DMS53 (cell line): ENCODE results near the gene LYVE1.
"Not testable (repeated sequence)": the region's sequence is repeated elsewhere in the genome, so short reads cannot be mapped to it uniquely, and the experiment has no call there.

Source experiments
- DNase-seq: peaks from one replicate; lab custom pipeline; 2025; lab: John Stamatoyannopoulos, UW

The LYVE1 gene, protein sequence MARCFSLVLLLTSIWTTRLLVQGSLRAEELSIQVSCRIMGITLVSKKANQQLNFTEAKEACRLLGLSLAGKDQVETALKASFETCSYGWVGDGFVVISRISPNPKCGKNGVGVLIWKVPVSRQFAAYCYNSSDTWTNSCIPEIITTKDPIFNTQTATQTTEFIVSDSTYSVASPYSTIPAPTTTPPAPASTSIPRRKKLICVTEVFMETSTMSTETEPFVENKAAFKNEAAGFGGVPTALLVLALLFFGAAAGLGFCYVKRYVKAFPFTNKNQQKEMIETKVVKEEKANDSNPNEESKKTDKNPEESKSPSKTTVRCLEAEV

GRCh38 chr11:10568486-10568941, at the start of gene LYVE1:
TSS of gene LYVE1 (minus strand) at chr11:10568665. CDS start at chr11:10568532, 133 bp downstream.
- DNase-seq = no peak

GRCh38 chr11:10617551-10617950, 49.1 kb upstream of the LYVE1 start:
- DNase-seq = no peak

GRCh38 chr11:10611979-10612862, 43.8 kb upstream of the LYVE1 start:
- DNase-seq = no peak

DNA sequence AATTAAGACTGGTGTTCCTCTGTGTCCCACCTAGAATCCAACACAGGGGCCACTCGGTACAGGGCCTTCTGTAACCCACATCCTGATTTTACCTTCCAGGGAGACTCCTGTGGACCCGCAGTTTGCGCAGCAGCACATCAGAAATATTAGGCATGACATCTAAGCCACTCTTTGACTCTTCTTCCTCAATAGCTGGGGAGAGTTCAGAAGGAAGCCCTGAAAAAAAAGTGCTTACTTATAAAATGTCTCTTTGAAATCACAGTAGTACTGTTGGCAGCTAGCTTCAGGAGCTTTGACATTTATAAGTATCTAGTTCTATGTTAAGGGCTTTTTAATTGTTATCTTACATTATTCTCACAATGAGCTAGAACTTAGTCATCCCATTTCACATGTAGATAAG, 41.2 kb upstream of the LYVE1 start:
- no peak for DNase-seq

DNA sequence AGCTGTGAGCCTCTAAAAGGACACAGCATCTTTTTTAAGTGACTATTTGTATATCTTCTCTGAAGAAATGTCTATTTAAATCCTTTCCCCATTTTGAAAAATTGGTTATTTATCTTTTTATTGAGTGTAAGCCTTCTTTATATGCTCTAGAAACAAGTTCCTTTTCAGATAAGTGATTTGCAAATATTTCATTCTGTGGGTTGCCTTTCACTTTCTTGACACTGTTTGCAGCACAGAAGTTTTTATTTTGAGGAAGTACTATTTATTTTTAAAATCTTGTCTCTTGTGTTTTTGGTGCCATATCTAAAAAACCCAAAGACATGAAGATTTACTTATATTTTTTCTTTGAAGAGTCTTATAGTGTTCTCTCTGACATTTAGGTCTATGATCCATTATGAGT, 40.1 kb upstream of the LYVE1 start:
- no peak for DNase-seq

GRCh38 chr11:10607462-10608132, 39.1 kb upstream of the LYVE1 start:
- DNase-seq = no peak

DNA sequence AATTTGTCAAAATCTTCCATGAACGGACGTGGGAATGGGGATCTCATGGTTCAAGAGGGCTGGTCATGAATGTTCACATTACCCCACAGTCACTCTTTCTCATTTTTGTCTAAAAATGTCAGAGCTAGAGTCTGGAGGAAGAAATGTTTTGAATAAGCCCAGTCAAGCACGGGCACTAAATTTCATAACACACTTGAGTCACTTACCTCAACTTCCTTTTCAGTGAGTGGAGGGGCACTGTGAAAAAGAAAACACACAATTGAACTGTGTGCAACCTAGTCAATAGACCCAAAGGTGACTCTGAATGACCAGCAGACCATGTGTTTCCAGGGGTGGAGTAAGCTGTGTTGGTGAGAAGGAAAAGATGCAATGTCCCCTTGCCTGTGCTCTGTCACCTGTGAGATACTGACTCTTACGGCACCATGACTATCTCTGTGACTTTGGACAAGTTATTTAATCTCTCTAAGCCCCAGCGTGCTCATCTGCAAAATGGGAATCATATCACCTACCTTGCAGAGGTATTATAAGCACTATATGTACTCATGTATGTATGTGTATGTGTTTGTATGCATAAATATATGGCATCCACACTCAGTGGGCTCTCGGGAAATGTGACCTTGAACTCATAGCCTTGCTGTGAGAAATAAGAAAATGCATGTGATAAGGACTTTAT, 38.2 kb upstream of the LYVE1 start:
- DNase-seq = no peak

GRCh38 chr11:10605941-10606381, 37.5 kb upstream of the LYVE1 start:
- DNase-seq = no peak

DNA sequence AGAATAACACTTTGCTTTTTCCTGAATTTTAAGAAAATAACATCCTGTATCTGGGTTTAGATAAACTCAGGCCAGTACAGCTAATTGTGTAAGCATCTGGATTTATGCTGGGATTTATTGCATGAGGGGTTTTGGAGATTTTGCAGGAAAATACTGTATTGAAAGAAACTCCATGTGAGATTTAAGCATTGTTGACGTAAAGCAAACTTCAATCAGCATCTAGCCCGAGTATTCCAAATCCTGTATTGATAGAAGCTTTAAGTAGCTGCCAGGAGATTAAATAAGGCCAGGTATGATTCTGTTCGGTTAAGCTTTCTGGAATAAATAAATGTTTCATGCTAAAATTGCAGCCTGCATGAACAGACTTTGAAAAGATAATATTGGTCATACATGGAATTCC, 36.3 kb upstream of the LYVE1 start:
- no peak for DNase-seq

GRCh38 chr11:10604340-10604748, 35.9 kb upstream of the LYVE1 start:
- no peak for DNase-seq

- no peak for DNase-seq
Measured at GRCh38 chr11:10603721-10604297, 35.3 kb upstream of the LYVE1 start.

DNA sequence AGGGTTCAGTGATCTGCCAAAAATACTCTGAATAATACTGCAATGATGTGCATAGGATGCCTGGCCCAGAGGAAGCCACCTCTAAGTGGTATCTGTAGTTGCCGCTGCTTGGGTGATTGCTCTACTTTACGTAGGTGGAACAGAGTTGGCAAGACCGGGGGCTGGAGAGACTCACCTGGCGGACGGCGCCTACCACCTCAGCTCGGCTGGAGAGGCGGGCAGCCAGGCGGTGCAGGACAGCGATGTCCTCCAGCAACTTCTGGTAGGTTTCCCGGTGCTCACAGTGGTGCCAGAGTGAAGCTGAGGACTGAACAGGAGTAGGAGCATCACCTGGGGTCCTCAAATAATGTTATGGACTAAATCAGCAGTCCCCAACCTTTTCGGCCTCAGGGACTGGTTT, 34.5 kb upstream of the LYVE1 start:
- DNase-seq = no peak

DNA sequence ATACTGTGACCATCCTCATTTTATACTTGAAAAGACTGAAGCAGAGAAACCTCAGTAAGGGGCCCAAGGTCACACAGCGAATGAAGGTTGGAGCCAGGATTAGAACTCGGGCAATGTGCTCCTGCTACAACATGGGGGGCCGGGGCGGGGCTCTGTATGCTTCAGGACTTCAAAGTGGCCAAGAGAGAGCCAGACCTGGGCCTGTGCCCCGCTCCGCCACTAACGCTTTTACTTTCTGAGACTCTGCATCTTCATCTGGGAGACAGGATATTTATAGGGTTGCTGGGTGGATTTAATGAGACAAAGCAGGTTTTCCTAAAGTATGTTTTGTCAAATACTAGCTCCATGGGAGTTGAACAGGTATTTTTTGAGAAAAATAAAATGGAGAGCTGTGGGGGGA, 33.9 kb upstream of the LYVE1 start:
- DNase-seq = no peak

- DNase-seq = peak; percentile 21
Measured at GRCh38 chr11:10601837-10602236, 33.4 kb upstream of the LYVE1 start.

DNA sequence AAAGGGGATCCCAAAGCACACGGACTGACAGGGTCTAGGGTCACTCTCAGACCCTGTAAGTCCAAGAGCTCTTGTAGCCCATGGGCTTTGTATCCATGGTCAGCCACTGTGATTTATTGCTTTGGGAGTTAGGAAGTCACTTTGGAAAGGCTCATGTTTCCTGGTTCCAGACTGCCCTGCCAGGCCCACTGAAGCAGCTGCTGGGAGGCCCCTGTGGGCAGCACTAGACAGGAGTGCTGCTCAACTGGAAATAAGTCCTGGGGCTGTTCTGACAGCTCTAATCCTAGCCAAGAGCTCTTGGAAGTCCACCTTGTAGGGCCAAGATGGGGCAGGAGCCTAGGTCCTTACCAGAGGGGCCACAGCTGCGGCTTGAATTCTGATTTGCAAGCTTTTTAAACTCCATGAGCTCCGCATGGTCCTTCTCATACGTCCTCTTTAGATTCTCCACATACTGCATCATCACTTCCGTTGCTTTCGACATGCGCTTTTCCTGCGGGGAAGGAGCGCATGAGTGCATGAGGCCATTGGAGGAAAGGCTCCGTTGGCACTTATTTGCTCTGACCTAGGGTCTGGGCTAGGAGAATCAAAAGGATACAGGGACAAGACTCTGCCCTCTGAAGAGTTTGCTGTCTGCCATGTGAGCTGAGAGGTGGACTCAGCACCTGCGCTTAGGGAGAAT, 32.2 kb upstream of the LYVE1 start:
- no peak for DNase-seq

DNA sequence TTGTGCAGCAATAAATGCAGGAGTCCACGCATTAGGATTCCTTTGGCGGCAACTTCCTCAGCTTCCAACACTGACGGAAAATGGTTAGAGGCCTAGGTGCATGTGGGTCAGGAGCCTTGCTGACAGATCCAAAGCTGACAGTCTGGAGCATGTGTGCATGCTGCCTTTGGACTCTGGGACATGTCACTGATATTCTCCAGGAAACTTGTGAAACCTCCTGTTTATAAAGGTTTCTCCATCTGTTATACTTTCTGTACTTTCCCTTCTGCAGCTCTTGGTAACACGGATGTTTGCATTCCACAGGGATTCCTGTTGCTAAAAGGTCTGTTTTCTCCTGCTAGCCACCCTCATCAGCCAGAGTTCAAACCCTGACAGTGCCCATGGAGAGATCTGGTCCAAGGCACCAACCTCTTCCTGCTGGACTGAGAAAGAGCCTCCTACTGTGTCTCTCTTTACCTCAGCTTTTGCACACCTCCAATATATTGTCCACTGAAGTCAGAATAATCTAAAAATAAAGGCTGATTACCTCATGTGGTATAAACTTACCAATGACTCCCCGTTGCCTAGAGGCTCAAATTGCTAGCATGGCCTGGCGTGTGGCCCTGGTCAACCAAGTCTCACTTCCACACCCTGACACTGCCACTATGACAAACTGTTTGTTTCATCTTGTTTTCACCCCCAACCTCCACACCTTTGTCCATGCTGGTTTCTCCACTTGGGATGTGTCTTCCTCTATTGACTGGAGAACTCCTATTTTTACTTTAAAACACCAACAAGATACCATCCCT, 31.1 kb upstream of the LYVE1 start:
- DNase-seq = peak; percentile 4

DNA sequence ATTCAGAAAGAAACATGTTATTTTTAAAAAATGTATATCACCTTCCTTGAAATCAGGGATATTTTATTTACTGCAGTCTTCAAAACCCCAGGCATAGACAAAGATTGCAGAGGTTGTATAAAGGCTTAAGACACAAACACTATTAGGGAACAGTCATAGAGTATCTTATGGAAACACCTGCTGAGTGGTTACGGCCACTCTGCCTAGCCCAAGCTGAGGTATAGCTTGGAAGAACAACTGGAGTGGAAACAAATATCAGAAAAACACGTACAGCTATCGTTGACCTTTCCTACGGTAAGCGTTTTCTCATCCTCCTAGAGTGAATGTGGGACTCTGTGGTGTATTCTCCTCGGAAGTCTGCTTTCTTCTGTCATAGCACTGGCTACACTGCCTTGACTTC, 30.4 kb upstream of the LYVE1 start:
- DNase-seq = no peak

GRCh38 chr11:10597877-10598351, 29.4 kb upstream of the LYVE1 start:
- DNase-seq = no peak

- DNase-seq = not testable (repeated sequence)
Measured at GRCh38 chr11:10595840-10596239, 27.4 kb upstream of the LYVE1 start.

- DNase-seq = no peak
Measured at GRCh38 chr11:10594407-10594806, 25.9 kb upstream of the LYVE1 start.
